Measurements from ENCODE around the gene EMP3.

EMP3 gene

DNA sequence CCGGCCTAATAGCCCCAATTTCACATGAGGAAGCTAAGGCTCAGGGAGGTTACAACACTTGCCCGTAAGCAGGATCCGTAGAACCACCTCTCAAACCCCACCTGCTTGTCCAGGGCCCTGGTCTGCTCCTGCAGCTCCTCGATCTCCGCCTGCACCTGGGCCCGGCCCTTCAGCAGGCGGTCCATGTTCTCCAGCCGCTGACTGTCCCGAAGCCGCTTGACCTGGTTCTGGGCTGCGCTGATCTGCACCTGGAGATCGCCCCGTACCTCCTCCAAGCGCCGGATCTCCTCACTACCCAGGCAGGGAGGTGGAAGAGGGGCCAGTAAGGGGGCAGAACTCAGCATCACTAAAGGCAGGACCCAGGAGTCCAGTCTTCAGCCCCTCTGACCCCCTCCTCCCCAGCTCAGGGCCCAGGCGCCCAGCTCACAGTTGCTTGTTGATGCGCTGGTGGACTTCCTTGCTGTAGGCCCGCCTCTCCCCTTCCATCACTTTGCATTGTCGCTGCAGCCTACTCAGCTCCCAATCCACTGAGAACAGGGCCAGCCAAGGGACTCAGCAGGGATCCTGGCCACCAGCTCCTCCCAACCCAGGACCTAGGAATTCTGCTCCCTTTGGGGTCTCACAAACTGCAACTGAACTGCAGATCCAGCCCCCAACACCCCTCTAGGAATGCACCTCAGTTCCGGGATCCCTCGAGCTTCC is 6.9 kb upstream of the EMP3 start:
- no peak for DNase-seq

DNA sequence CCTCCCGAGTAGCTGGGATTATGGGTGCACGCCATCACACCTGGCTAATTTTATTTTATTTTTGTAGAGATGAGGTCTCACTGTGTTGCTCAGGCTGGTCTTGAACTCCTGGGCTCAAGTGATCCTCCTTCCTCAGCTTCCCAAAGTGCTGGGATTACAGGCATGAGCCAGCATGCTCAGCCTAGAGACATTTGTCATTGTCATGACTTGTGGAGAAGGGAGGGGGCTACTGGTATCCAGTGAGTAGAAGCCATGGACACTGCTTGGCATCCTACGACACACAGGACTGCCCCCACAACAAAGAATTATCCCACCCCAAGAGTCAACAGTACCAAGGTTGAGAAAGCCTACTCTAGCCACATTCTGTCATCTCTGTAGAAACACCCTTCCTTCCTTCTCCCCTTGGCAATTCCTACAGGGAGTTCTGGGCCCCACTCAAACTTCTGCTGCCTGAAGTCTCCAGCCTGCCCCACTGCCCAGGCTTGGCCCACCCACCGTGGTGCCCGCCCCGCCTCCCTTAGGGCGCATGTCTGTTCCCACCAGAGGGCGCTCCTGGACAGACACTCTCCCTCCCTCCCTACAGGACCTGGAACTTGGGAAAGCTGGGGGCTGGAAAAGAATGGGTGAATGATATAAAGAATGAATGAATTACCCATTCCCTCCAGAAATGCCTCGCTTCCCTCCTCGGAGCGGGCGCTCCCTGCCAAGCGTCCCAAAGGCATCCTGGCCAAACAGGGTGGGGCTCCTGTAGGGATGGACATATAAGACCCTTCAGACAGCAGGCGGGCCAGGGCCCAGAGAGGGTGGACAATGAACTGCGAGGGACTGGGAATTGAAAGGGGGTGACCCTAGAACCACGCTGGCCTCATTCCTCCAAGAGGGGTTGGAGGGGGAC is 5.5 kb upstream of the EMP3 start:
- peak; percentile 28 for DNase-seq

DNA sequence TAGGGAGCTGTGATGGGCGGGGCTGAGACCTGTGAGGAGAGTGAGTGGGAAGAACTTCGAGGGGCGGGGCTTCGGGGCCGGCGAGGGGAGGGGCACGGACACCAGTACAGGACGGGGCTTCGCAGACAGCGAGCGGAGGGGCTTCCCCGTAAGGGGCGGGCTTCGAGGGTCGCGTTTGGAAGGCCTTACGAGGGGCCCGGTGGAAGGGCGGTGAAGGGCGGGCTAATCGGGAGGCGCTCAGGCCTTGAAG is 4.1 kb upstream of the EMP3 start:
- DNase-seq, result peak; percentile 90

DNA sequence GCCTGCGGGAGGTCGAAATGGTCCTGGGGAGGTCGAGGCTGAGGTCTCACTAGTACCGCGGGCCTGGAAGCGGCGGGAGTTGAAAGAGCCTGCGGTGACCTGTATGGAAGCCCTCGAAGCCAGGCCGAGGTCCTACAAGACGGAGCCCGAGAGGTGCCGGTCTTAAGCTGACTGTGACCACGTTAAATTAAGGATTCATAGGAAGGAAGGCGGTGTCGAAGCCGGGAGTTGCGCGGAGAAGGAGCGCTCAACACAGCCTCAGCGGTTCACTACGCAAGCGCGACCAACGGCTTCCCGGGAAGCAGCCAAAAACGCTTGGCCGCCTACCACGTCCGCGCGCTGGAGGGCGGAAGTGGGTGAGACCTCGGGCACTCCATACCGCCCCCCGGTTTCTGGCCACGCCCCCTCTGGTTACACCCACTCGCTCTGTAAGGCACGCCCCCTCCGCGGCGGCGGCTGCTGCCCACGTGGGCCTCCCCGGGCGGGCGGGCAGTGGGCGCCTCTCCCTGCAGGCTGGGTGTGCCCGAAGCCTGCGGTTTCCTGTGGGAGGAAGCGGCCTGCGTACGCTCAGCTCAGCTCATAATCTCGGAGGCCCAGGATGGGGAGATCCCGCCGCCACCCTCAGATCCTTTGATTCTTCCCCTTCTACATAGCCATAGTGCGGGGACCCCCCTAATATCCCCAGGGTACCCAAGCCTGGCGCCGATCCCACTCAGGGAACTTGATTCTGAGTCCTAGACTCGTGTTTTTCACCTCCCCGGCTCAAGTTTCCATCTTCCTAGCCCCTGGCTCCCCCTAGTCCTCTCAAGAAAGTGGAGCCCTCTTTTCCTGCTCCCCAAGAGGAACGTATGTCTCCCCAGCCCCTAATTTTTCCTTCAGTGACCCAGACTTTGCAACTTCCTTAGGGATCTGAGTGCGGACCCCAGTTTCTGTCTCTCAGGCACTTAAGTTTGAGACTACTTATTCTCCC is 3.4 kb upstream of the EMP3 start:
- DNase-seq, result peak; percentile 82

GRCh38 chr19:48329167-48329891 is 4.0 kb downstream of the EMP3 start:
- no peak for DNase-seq

- peak; percentile 90 for DNase-seq
These were observed 4.8 kb downstream of the EMP3 start for GRCh38 chr19:48330012-48330681.

GRCh38 chr19:48332351-48332661 is 7.0 kb downstream of the EMP3 start:
- no peak for DNase-seq

- peak; percentile 100 for DNase-seq
These were observed 7.5 kb downstream of the EMP3 start for GRCh38 chr19:48332662-48333466.

- DNase-seq, result peak; percentile 75
These were observed 8.4 kb downstream of the EMP3 start for GRCh38 chr19:48333467-48334384.

GRCh38 chr19:48338253-48338755 is 13.0 kb downstream of the EMP3 start:
- DNase-seq, result no peak

DNA sequence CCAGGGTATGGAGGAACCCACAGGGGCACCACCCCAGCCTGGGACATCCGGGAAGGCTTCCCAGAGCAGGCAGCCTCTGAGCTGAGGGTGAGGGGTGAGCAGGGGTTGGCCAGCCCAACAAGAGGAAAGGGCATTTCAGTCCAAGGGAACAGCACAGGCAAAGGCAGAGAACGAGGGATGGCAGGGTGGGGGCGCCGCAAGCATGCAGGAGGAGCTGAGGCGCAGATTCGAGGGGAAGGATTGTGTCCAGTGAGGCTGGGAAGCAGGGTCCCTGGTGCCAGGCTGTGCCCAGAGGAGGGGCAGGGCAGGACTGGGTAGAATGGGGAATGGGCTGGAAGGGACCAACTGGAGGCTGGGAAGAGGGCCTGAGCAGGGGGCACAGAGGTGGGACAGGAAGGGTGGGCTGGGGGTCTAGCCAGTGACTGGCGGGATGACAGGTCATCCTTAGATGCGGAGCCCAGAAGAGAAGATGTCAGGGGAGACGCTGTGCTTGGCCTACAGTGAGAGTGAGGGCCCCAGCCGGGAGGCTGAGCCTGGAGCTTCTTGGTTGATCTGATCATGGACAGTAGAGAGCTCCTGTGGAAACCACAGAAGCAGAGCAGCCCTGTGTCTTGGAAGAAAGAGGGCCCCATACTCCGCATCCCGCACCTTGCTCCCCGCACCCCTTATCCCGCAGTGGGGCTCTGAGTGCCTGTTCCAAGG is 13.6 kb downstream of the EMP3 start:
- no peak for DNase-seq

- no peak for DNase-seq
These were observed 15.6 kb downstream of the EMP3 start for GRCh38 chr19:48340995-48341394.

- no peak for DNase-seq
These were observed 16.4 kb downstream of the EMP3 start for GRCh38 chr19:48341515-48342413.

DNA sequence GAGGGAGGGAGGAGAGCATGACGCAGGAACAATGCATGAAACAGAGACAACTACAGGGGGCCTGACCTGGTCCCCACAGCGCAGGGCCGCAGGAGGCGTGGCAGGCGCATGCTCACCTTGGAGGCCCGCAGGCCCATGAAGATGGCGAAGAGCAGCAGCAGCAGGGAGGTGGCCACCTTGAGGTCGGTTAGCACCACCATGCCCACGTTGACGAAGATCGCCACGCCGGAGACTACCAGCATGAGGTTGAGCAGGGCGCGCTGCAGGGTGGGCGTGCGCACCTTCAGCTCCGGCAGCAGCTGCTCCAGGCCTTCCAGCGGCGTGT is 17.0 kb downstream of the EMP3 start:
- no peak for DNase-seq

- DNase-seq, result no peak
These were observed 17.6 kb downstream of the EMP3 start for GRCh38 chr19:48342841-48343540.

DNA sequence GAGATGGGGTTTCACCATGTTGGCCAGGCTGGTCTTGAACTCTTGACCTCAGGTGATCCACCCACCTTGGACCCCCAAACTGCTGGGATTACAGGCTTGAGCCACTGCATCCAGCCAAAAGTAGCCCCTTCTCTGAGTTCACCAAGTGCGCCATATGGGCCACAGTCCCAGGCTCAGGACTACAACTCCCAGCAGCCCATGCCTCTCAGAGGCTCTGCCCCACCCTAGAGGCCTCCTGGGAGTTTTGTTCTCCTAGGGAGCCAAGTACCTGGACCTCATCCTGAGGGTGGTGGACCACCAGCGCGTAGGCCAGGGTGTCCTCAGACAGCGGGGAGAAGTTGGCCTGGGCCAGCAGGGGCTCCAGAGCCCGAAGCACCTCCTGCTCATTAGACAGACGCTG is 19.5 kb downstream of the EMP3 start:
- no peak for DNase-seq

GRCh38 chr19:48346191-48346590 is 20.8 kb downstream of the EMP3 start:
- DNase-seq, result no peak

- DNase-seq, result no peak
These were observed 22.7 kb downstream of the EMP3 start for GRCh38 chr19:48348045-48348444.
